ENCODE results near the gene DZANK1. TPM values are rescaled to one million over a fixed set of nuclear protein-coding genes. Genes with fewer than 3 reads are reported as not detected.
A peak's percentile ranks its signal among the peaks of the same experiment; 100 is the strongest.

Gene DZANK1
- total RNA-seq, 2 donors from 2014 or later, result 1.3 to 2.4 TPM

GRCh38 chr20:18477218-18477617, 10.4 kb upstream of the DZANK1 start:
- no peak for DNase-seq (ENCODE audit: low spot score in 2 of 2)
- no peaks in the 10 kb centered on the region for H3K36me3 Mint-ChIP-seq
- no peak for ATAC-seq
- no peaks in the 10 kb centered on the region for H3K9me3 Mint-ChIP-seq
- no peak overlapping the region for H3K27ac Mint-ChIP-seq

- no peaks in the 10 kb centered on the region for H3K9me3 Mint-ChIP-seq
- H3K27ac Mint-ChIP-seq, result peak overlapping the region; percentile 83 to 98
- no peak for DNase-seq (ENCODE audit: low spot score in 2 of 2)
- ATAC-seq, result peak in 1 of 2 donors; percentile 55
- peaks cover 10 to 12% of the 10 kb centered on the region in 2 donors for H3K36me3 Mint-ChIP-seq
These were observed 296 bp downstream of the DZANK1 start for GRCh38 chr20:18466574-18466893.

DNA sequence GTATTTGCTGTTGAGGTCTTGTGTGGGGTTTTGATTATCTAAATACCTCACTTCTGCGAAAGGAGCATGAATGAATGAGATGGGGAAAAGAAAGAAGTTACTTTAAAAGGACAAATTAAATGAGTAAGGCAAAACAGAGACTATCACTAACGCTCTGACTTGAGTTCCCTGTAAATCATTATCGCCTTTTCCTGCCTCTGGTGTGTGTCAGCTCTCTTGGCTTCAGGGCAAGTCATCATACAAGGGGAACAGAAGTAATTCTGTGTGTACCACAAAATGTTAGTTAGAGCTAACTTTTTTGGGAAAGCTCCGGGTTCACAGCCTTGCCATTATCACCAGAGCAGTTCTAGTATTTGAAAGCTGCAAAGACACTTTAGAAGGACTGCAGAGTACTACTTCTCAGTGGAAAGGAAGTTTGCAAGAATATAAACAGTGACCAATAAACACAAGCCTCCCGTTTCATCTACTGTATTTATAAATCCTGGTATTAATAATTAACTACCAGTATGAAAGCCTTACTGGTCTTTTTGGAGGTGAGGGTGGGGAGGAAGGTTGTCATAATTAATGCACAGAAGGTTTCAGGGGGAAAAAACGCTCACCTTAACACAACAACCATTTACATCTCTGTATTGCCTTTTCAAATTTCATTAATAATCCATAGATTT, 1.2 kb downstream of the DZANK1 start:
- DNase-seq (ENCODE audit: low spot score in 2 of 2), result no peak
- H3K9me3 Mint-ChIP-seq, result no peaks in the 10 kb centered on the region
- H3K36me3 Mint-ChIP-seq, result peaks cover 10 to 12% of the 10 kb centered on the region in 2 donors
- no peak for ATAC-seq
- H3K27ac Mint-ChIP-seq, result peak overlapping the region; percentile 4 to 83

- ATAC-seq, result no peak
- H3K36me3 Mint-ChIP-seq, result peaks cover 0 to 4% of the 10 kb centered on the region in 2 donors
- peaks cover 3 to 5% of the 10 kb centered on the region in 2 donors for H3K9me3 Mint-ChIP-seq
- H3K27ac Mint-ChIP-seq, result no peak overlapping the region
- DNase-seq (ENCODE audit: low spot score in 2 of 2), result no peak
These were observed 10.2 kb downstream of the DZANK1 start for GRCh38 chr20:18456600-18456999.

GRCh38 chr20:18443886-18444285, 22.9 kb downstream of the DZANK1 start:
- H3K9me3 Mint-ChIP-seq, result no peaks in the 10 kb centered on the region
- ATAC-seq (no peak), DNase-seq (ENCODE audit: low spot score in 2 of 2) (no peak)
- no peak overlapping the region for H3K27ac Mint-ChIP-seq
- H3K36me3 Mint-ChIP-seq, result no peaks in the 10 kb centered on the region

DNA sequence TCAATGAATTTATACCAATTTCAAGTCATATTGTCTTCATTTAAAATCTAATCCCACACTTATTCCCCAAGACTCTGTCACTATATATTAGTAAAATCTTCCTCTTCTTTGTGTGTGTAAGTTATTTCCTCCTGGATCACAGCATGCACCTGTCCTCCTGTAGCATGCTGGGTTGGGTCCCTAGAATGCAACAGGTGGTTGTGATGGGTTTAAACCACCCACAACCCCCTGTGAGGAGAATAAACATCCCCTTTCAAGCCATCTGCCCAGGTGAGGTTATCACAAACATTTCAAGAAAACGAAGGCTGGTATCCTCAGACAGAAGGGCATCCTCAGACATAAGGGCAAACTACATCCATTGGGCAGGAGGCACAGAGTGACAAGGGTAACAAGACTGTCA, 26.4 kb downstream of the DZANK1 start:
- H3K27ac Mint-ChIP-seq, result no peak overlapping the region
- no peak for ATAC-seq

DNA sequence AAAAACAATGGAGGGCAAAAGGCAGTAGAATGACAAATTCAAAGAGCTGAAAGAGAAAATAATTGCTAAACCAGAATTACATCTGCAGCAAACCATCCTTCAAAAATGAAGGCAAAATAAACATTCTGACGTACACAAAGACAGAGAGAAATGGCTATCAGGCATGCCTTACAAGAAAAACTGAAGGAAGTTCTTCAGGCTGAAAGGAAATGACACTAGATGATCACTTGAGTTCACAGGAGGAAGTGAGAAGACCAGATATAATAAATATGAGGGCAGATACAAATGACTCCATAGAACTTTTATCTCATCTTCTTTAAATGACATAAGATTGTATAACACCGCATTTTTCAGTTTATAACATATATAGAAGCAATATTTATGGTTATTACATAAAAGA, 30.0 kb downstream of the DZANK1 start:
- no peaks in the 10 kb centered on the region for H3K36me3 Mint-ChIP-seq
- no peak for ATAC-seq
- DNase-seq (ENCODE audit: low spot score in 2 of 2), result no peak
- no peak overlapping the region for H3K27ac Mint-ChIP-seq
- H3K9me3 Mint-ChIP-seq, result no peaks in the 10 kb centered on the region

More for the DNA sequence above, 26.4 kb downstream of the DZANK1 start:
- Mint-ChIP-seq H3K36me3 (no peaks in the 10 kb centered on the region), H3K9me3 (no peaks in the 10 kb centered on the region)
- DNase-seq (ENCODE audit: low spot score in 2 of 2), result no peak

DNA sequence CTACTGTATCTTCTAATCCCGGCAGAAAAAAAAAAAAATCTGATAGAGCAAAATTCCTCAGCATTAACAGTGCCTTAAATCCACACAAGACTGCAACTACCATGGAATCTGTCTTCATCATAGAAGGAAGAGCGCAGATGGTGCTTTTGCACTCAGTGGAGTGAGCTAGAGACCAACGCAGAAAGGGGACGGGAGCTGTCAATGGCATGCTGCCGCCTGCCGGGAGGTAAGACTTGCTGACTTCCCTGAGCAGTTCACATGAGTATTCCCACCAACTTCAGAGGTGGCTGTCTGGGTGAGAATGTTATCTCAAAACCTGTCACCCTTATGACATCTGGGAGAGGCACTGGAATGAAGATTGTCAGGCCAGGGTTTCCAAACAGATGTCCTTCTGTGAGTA, 35.6 kb downstream of the DZANK1 start:
- Mint-ChIP-seq H3K9me3 (no peaks in the 10 kb centered on the region), H3K36me3 (no peaks in the 10 kb centered on the region), H3K27ac (no peak overlapping the region)
- no peak for ATAC-seq
- no peak for DNase-seq (ENCODE audit: low spot score in 2 of 2)

- no peak for DNase-seq (ENCODE audit: low spot score in 2 of 2)
- no peak overlapping the region for H3K27ac Mint-ChIP-seq
- H3K9me3 Mint-ChIP-seq, result no peaks in the 10 kb centered on the region
- no peak for ATAC-seq
- no peaks in the 10 kb centered on the region for H3K36me3 Mint-ChIP-seq
These were observed 36.5 kb downstream of the DZANK1 start for GRCh38 chr20:18430172-18430826.

DNA sequence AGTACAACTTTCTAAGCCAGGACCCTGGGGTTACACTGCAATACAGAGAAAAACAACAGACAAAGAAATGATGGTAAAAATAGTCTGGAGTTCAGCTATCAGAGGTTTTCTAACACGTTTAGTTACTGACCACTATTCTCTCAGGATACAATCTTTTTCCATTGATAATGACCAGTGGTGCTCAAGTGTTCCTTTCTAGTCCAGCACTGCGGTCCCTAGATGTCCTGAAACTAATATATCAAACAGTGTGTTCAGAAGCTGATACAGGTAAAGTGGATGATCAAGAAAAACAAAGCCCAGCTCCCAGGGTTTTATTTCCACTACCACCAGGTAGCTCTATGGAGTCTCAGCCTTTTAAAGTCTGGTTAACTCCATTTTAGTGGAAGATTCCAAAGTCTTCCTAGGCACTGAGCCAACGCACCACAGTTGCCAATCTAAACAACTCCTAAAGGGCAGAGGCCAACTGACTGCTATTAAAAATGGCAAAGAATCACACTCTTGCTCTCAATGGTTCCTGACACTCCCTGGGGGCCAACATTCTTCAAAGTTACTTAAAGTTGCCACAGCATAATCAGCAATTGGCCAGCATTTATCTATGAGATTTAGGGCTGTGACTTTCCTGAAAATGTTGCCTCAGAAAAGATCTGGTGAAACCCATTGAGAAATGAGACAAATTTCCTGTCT, 38.2 kb downstream of the DZANK1 start:
- ATAC-seq, result no peak

DNA sequence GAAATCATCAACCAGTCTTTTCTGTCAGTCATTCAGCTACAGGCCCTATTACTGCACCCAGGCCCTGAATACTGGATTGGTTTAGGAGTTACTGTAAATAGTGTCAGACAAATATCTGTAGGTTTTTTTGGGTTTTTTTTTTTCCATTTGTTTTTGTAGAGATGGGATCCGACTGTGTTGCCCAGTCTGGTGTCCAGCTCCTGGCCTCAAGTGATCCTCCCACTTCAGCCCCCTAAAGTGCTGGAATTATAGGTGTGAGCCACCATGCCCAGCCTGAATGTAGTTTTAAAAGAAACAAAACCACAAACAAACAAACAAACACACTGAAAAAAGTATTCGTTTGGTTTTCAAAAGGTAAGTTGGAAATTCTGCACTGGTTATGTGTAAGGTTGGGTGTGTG, 39.6 kb downstream of the DZANK1 start:
- Mint-ChIP-seq H3K27ac (no peak overlapping the region), H3K9me3 (no peaks in the 10 kb centered on the region), H3K36me3 (no peaks in the 10 kb centered on the region)
- DNase-seq (ENCODE audit: low spot score in 2 of 2) (no peak), ATAC-seq (no peak)

More for the DNA sequence above, 38.2 kb downstream of the DZANK1 start:
- H3K36me3 Mint-ChIP-seq, result no peaks in the 10 kb centered on the region
- no peak overlapping the region for H3K27ac Mint-ChIP-seq
- H3K9me3 Mint-ChIP-seq, result no peaks in the 10 kb centered on the region
- no peak for DNase-seq (ENCODE audit: low spot score in 2 of 2)

DNA sequence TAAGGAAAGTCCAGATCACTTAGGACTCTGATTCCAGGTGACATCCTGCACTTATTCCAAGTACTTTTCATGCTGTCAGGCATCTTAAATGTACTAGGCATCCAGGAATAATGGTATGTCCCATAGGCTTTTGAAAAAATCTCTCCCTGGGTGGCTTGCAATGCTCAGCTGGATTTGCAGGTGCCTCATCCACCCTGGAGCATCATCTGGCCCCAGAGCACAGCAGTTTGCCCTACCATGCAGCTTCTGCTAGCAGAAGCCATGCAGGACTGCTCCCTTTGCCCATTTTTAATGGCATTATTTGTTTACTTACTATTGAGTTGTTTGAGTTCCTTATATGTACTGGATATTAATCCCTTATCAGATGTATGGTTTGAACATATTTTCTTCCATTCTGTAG, 45.2 kb downstream of the DZANK1 start:
- ATAC-seq, result no peak
- no peak for DNase-seq (ENCODE audit: low spot score in 2 of 2)
- Mint-ChIP-seq H3K9me3 (no peaks in the 10 kb centered on the region), H3K27ac (no peak overlapping the region), H3K36me3 (no peaks in the 10 kb centered on the region)

DNA sequence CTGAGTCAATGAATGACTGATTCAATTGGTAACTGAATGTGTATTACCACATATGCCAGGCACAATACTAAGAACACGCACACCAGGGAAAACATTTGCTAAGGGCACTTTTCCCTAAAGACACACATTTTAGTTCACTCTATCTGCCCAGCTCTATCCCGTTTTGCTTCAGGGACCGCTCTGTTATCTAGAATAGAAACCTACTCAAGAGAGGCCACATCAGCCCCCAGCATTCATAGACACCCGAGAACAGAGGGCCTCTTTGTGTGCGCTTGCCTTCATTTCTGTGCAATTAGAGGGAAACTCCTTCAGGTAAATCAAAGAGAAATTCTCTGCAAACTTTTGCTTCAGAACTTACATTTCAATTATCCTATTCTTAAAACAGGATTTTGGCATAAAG, 50.3 kb downstream of the DZANK1 start:
- DNase-seq (ENCODE audit: low spot score in 2 of 2), result no peak
- Mint-ChIP-seq H3K27ac (no peak overlapping the region), H3K9me3 (no peaks in the 10 kb centered on the region), H3K36me3 (no peaks in the 10 kb centered on the region)
- no peak for ATAC-seq

- Mint-ChIP-seq H3K9me3 (no peaks in the 10 kb centered on the region), H3K36me3 (no peaks in the 10 kb centered on the region)
- no peak for DNase-seq (ENCODE audit: low spot score in 2 of 2)
These were observed 52.7 kb downstream of the DZANK1 start for GRCh38 chr20:18414140-18414539.

DNA sequence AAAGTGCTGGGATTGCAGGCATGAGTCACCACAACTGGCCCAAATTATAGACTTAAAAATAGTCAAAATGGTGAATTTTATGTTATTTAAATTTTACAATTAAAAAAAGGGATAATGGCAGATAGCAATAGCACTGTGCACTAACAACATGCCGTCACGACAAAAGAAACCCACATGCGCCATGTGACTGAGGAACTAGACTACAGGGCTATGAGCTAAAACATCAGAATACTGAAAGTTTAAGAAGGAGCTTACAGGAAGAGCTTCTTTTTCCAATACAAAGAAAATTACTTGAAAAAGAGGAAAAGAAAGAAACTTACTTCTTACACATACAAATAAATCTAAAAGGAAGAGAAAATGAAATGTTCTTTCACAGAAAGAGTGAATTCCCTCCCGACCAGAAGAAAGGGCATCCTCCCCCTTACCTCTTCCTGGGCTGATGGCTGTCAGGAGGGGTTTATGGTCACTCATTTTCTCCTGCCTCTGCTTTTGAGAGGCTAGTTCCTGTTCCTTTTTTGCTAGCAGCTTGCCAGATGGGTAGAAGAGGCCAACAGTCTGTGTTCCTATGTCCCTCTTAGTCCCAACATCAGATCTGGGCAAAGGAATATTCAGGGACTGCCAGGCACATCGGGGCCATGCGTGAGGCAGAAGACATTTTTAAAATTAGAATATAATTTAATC, 54.5 kb downstream of the DZANK1 start:
- Mint-ChIP-seq H3K9me3 (no peaks in the 10 kb centered on the region), H3K27ac (peak overlapping the region in 1 of 2 donors; percentile 57), H3K36me3 (no peaks in the 10 kb centered on the region)
- ATAC-seq, result no peak
- DNase-seq (ENCODE audit: low spot score in 2 of 2), result no peak

More at GRCh38 chr20:18414140-18414539, 52.7 kb downstream of the DZANK1 start:
- ATAC-seq, result no peak
- H3K27ac Mint-ChIP-seq, result no peak overlapping the region

- ATAC-seq (no peak), DNase-seq (ENCODE audit: low spot score in 2 of 2) (no peak)
- Mint-ChIP-seq H3K36me3 (peaks cover 0 to 16% of the 10 kb centered on the region in 2 donors), H3K27ac (no peak overlapping the region), H3K9me3 (no peaks in the 10 kb centered on the region)
These were observed 61.0 kb downstream of the DZANK1 start for GRCh38 chr20:18405826-18406225.

DNA sequence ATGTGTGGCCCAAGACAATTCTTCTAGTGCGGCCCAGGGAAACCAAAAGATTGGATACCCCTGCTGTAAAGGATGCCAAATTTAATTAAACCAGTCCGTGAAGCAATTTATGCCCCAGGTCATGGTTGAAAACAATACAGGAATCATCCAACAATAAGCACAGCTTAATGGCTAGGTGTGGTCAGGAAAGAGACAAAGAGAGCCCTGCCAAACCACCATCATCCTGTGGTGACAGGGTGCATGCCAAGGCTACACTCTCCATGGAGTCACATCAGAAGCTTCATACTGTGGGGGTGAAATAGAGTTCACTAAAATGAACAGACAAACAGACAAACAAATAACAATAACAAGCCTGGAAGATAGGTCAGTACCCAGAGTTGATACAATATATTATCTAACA, 62.7 kb downstream of the DZANK1 start:
- no peak for DNase-seq (ENCODE audit: low spot score in 2 of 2)
- Mint-ChIP-seq H3K27ac (no peak overlapping the region), H3K9me3 (no peaks in the 10 kb centered on the region), H3K36me3 (peaks cover 0 to 16% of the 10 kb centered on the region in 2 donors)
- no peak for ATAC-seq
